K562 (cell line): ENCODE data around the gene PRKCQ. TPM values are rescaled to one million over a fixed set of nuclear protein-coding genes. Genes with fewer than 3 reads are reported as not detected.

ENCODE experiments used
- ATAC-seq: fragments of 200-7000 bp; cut with Tn5 transposase; 3 replicates; pipeline ENCODE4 v1.9.1; 2020; ENCODE audit warnings: moderate library complexity
- BruUV-seq: library from RNA; stranded (reverse); fragments of 400-500 nt; replicated peaks from 2 replicates; lab custom pipeline; 2021; lab: Mats Ljungman, UMichigan
- CTCF ChIA-PET: fragments of 300-600 bp; formaldehyde crosslinking; extraction: SDS; loops from one replicate; lab custom pipeline; 2021; ENCODE audit warnings: low intra/inter-chr PET ratio; lab: Yijun Ruan, JAX
- POLR2A ChIA-PET: fragments of 300-600, 350-650 bp; sonication (Branson Sonifier 250); formaldehyde crosslinking; extraction: SDS; loops from one replicate; lab custom pipeline; 2021; ENCODE audit warnings: antibody characterized with exemption, inconsistent platforms; lab: Yijun Ruan, JAX
- DNase-seq, 4 experiments: peaks; one replicate each; pipeline versions ENCODE4 v3.0.0 to v3.0.0-alpha.2; 2011 to 2018; ENCODE audit warnings: low spot score in 3 of 4, mixed read lengths in 3 of 4; ENCODE audit errors: extremely low read depth in 1 of 4
- FAIRE-seq: peaks from 2 replicates; lab custom pipeline; 2011; peaks lifted over from hg19 to GRCh38; lab: Jason Lieb, UNC
- H2AFZ ChIP-seq: 2 replicates; pipeline ENCODE4 v1.6.0; 2011; ENCODE audit warnings: low read depth, low read length, control low read depth, inconsistent platforms
- H3K27ac ChIP-seq: fragments of 200-600 bp; 3 replicates; pipeline ENCODE4 v1.8.0; 2011; ENCODE audit warnings: low read depth, mild to moderate bottlenecking, control low read depth, inconsistent platforms, low read length, moderate library complexity, mixed read lengths; ENCODE audit errors: extremely low read depth
- H3K27me3 ChIP-seq, 2 experiments: fragments of 300-600 bp in 1 of 2; 2 replicates in 1 of 2; 3 replicates in 1 of 2; pipeline versions ENCODE4 v1.6.0 to v1.8.0; 2011; ENCODE audit warnings: inconsistent platforms in 2 of 2, low read length in 2 of 2, mild to moderate bottlenecking in 1 of 2, mixed read lengths in 1 of 2, moderate library complexity in 1 of 2; ENCODE audit not compliant: control insufficient read depth in 2 of 2, insufficient read depth in 2 of 2
- H3K36me3 ChIP-seq: fragments of 300-600 bp; 3 replicates; pipeline ENCODE4 v1.8.0; 2011; ENCODE audit warnings: mild to moderate bottlenecking, low read length, inconsistent platforms; ENCODE audit not compliant: control insufficient read depth, insufficient read depth
- H3K4me1 ChIP-seq, 2 experiments: fragments of 200-600 bp in 1 of 2; replicated peaks in 1 of 2; 2 replicates in 1 of 2; 3 replicates in 1 of 2; pipeline versions ENCODE4 v1.5.1 to v1.8.0; 2011; ENCODE audit warnings: inconsistent platforms in 2 of 2, low read length in 2 of 2, mild to moderate bottlenecking in 1 of 2, mixed read lengths in 1 of 2, moderate library complexity in 1 of 2; ENCODE audit not compliant: control insufficient read depth in 2 of 2, insufficient read depth in 2 of 2
- H3K4me2 ChIP-seq: 2 replicates; pipeline ENCODE4 v1.6.1; 2011; ENCODE audit warnings: low read length, control low read depth, inconsistent platforms, mixed read lengths; ENCODE audit not compliant: insufficient read depth
- H3K4me3 ChIP-seq: fragments of 200-600 bp; sonication (generic), shearing (Covaris generic); 2 replicates; pipeline ENCODE4 v1.5.1; 2016; ENCODE audit warnings: control low read depth, inconsistent platforms
- H3K79me2 ChIP-seq: fragments of 200-600 bp; 3 replicates; pipeline ENCODE4 v1.8.0; 2011; ENCODE audit warnings: low read length, inconsistent platforms; ENCODE audit not compliant: control insufficient read depth, insufficient read depth
- H3K9ac ChIP-seq, 2 experiments: 2 replicates each; pipeline versions ENCODE4 v1.6.0 to v1.6.1; 2011; ENCODE audit warnings: low read depth in 2 of 2, low read length in 2 of 2, control low read depth in 1 of 2, inconsistent platforms in 1 of 2, mild to moderate bottlenecking in 1 of 2, mixed read lengths in 1 of 2; ENCODE audit not compliant: insufficient read depth in 1 of 2
- H3K9me1 ChIP-seq: one replicate; pipeline ENCODE4 v1.6.0; 2011; ENCODE audit warnings: inconsistent platforms, mild to moderate bottlenecking, low read length, moderate library complexity; ENCODE audit not compliant: control insufficient read depth, insufficient read depth
- H3K9me3 ChIP-seq: replicated peaks from 2 replicates; pipeline ENCODE4 v1.5.1; 2011; ENCODE audit warnings: low read depth, low read length, inconsistent platforms; ENCODE audit not compliant: control insufficient read depth, insufficient read depth
- H4K20me1 ChIP-seq: replicated peaks from 2 replicates; pipeline ENCODE4 v1.6.1; 2011; ENCODE audit warnings: low read length, inconsistent platforms, mixed read lengths; ENCODE audit not compliant: control insufficient read depth, insufficient read depth
- MEIS2 ChIP-seq: fragments of 450-650 bp; IDR thresholded peaks from 2 replicates; pipeline ENCODE4 v1.6.1; 2014; ENCODE audit warnings: mild to moderate bottlenecking; ENCODE audit not compliant: partially characterized antibody
- PBX2 ChIP-seq, 2 experiments: IDR thresholded peaks in 1 of 2; conservative IDR thresholded peaks in 1 of 2; 2 replicates each; pipeline ENCODE4 v1.6.1; 2016; ENCODE audit warnings: low read depth in 2 of 2, mild to moderate bottlenecking in 1 of 2, missing compliant biosample characterization in 1 of 2, missing genetic modification characterization in 1 of 2, moderate library complexity in 1 of 2
- PKNOX1 ChIP-seq: fragments of 450-650 bp; IDR thresholded peaks from 2 replicates; pipeline ENCODE4 v1.6.1; 2016
- ZNF23 ChIP-seq: fragments of 250-450 bp; sonication (Bioruptor Pico); IDR thresholded peaks from 2 replicates; pipeline ENCODE4 v1.4.0; 2020; ENCODE audit warnings: mild to moderate bottlenecking
- ZNF655 ChIP-seq: fragments of 250-450 bp; sonication (Bioruptor Pico); IDR thresholded peaks from 2 replicates; pipeline ENCODE4 v1.5.0; 2021
- WGBS: fragments of 100-300 bp; shearing (Covaris generic); methylation state at CpG from one replicate; pipeline ENCODE4 v1.1.6; 2016; ENCODE audit warnings: low coverage, mixed read lengths; ENCODE audit not compliant: insufficient coverage; ENCODE audit errors: missing lambda C conversion rate; 5-methylcytosine and 5-hydroxymethylcytosine counted together
- in situ Hi-C: fragments of 300-500 bp; cut with MboI; formaldehyde crosslinking; loops from 4 replicates; pipeline ENCODE4 v1.15.0; 2018; ENCODE audit warnings: inconsistent platforms, mixed read lengths
- intact Hi-C: fragments of 100-400 bp; cut with micrococcal nuclease; formaldehyde crosslinking; loops from 2 replicates; pipeline ENCODE4 v1.14.2; 2022
- polyA plus RNA-seq, 8 experiments: library from polyadenylated mRNA; depleted of rRNA in 4 of 8; stranded (reverse) in 5 of 8; unstranded in 3 of 8; fragments of >200 nt; fragmentation: Nextera tagmentation in 2 of 8; fragmentation: Illumina TruSeq in 1 of 8; extraction: Ambion mirVana in 2 of 8; extraction: Trizol in 1 of 8; gene quantifications; 2 replicates each; pipeline versions ENCODE4 v1.2.1 to v1.2.3, GENCODE V29; 2011 to 2014; ENCODE audit warnings: inconsistent platforms in 1 of 8, missing spikeins in 1 of 8
- total RNA-seq, 7 experiments: library from RNA; depleted of rRNA in 6 of 7; stranded (reverse); fragments of >200 nt in 6 of 7; fragmentation: Illumina TruSeq in 2 of 7; extraction: Trizol in 2 of 7; gene quantifications; 2 replicates each; pipeline versions ENCODE4 v1.2.1 to v1.2.3, GENCODE V29; 2011 to 2021; ENCODE audit warnings: low replicate concordance in 1 of 7

PRKCQ gene
- total and polyA plus RNA-seq, 9 of the 15 experiments (the other 6 are each of a cell fraction or from before 2014, with no cell fraction given): 4.4 to 23.3 (median 14.6) TPM

DNA sequence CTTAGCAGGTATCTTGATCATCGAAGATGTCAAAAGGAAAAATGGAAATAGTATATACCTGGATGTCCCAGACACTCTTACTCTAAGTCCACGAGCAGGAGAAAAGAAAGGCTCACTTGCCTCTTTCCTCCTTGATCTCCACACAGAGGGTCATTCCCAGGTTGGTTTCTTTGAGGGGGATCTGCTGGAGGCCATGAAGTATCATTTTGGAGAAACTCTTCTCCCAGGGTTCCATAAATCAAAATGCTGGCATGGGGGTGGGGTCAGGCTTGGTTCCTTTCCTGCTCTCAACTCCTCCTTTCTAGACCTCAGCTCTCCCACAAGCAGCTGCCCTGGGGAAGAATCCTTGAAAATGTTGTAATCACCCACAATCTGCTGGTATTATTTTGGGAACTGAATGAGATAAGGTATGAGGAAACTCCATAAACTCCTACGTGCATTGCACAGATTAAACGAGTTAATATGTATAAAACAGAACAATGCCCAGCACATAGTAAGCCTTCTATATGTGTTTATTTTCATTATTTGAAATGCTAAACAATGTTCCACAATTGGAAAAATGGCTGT, 54.4 kb downstream of the PRKCQ start:
- Histone ChIP-seq H2AFZ (no peak overlapping the region), H4K20me1 (no peaks in the 10 kb centered on the region; the same call in 1 of the 2 replicates), H3K27me3 (no peaks in the 10 kb centered on the region), H3K4me1 (peaks cover 0 to 3% of the 10 kb centered on the region in 2 experiments; a peak in 2 of 5 replicates), H3K79me2 (no peaks in the 10 kb centered on the region), H3K9ac (no peak overlapping the region), H3K4me2 (no peak overlapping the region), H3K27ac (no peak overlapping the region), H3K9me1 (no peaks in the 10 kb centered on the region), H3K4me3 (no peak overlapping the region), H3K36me3 (no peaks in the 10 kb centered on the region; the same call in 2 of the 3 replicates), H3K9me3 (no peaks in the 10 kb centered on the region)
- POLR2A ChIA-PET: no interaction called here
- no TSS peak for BruUV-seq
- DNase-seq: no peak
- FAIRE-seq: peak; percentile 60
- intact Hi-C loops (no loop called here), in situ Hi-C loops (no loop called here)
- CTCF ChIA-PET: no interaction called here
- WGBS: 54% methylated on average over 4 of the region's 4 CpGs
- TF ChIP-seq PKNOX1: peak; percentile 89
- peak; percentile 85 for TF ChIP-seq MEIS2
- TF ChIP-seq PBX2 (CRISPR knock-in tag; IDR thresholded peaks at IDR 0.05; ENCODE audit: low read depth): 0 out of 2 replicates have a peak, but pooled peaks have one; percentile 11
- TF ChIP-seq PBX2 (tag; conservative IDR thresholded peaks at IDR 0.05; ENCODE audit: low read depth): peak; percentile 79
- TF ChIP-seq ZNF655: no peak
- TF ChIP-seq ZNF23 (CRISPR knock-in tag): no peak
- ATAC-seq: no peak
